GM12892 (cell line): ENCODE results near the gene DLAT.

Experiments
- POLR2A ChIP-seq: IDR thresholded peaks from 2 replicates; pipeline ENCODE4 v1.6.1; 2011; ENCODE audit warnings: low read depth, low read length, control low read depth
- POLR2AphosphoS5 ChIP-seq: IDR thresholded peaks from 2 replicates; pipeline ENCODE4 v1.6.1; 2011; ENCODE audit warnings: low read depth, low read length, control low read depth
- TAF1 ChIP-seq: IDR thresholded peaks from 2 replicates; pipeline ENCODE4 v1.6.1; 2011; ENCODE audit warnings: low read depth, mild to moderate bottlenecking, control low read depth, low read length, borderline replicate concordance

- TF ChIP-seq POLR2A (no peak), POLR2AphosphoS5 (no peak), TAF1 (no peak)
These were observed 75.3 kb downstream of the DLAT start for GRCh38 chr11:112100462-112100861.
